HG03469 (cell line): Measurements from ENCODE around the gene FAM177A1.

Source experiments
- ATAC-seq: cut with Tn5 transposase; IDR thresholded peaks from one replicate; pipeline ENCODE4 v1.9.1; 2021; ENCODE audit warnings: mild to moderate bottlenecking, moderate library complexity, moderate number of reproducible peaks; ENCODE audit not compliant: unreplicated experiment

The FAM177A1 gene

DNA sequence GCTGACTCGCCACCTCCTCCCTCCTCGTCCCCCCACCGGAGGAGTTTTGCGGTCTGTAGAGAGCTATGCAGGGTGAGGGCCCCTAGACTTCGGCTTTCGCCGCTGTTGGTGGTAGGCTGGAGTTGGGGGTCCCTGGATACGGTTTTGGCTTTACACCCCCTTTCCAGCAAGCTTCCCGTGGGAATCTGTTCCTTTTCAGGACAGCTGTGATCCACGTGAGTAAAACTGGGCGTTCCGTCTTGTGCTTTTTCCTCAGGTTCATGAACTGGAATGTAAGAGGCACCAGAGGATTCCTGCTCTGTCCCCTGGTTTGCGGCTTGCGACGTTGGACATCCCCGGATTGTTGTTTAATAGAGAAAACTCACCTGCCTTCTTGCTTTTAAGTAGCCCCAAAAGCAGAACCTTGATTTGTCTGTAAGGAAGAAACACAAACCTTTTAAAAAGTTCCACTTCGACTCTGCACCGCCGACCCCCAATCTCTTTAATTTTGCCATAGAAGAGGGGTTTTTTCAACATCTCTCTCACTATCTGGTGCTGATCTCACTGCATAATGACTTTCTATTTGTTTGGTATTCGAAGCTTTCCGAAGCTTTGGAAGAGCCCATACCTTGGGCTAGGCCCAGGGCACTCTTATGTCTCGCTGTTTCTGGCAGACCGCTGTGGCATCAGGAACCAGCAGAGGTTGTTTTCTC lies 76.8 kb downstream of the FAM177A1 start:
- ATAC-seq = no peak

DNA sequence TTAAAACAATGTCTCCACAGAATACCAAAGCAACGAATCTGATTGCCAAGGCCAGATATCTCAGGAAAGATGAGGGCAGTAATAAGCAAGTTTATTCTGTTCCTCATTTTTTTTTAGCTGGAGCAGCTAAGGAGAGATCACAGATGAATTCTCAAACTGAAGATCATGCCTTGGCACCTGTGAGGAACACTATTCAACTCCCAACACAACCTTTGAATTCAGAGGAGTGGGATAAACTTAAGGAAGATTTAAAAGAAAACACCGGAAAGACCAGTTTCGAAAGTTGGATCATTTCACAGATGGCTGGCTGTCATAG lies 77.3 kb downstream of the FAM177A1 start:
- ATAC-seq = no peak

DNA sequence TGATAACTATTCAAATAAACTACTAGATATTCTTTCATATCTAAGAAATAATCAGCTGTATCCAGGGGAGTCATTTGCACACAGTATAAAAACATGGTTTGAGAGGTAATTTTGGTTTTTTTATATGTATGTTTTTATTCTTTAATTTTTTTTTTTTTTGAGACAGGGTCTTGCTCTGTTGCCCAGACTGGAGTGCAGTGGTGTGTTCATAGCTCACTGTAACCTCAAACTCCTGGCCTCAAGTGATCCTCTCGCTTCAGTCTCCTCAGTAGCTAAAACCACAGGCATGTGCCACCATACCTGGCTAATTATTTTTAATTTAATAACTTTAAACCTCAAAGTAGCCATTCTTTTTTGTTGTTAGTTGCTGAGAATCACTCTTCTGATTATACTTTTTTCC lies 78.1 kb downstream of the FAM177A1 start:
- ATAC-seq = no peak
